CD4-positive, alpha-beta T cell treated with Interleukin-15 for 4 hours (primary cell): ENCODE measurements around the gene MMP23B.

Experiments
- DNase-seq: peaks from one replicate; pipeline ENCODE4 v3.0.0-alpha.2; 2020; ENCODE audit warnings: low spot score

Gene MMP23B

DNA sequence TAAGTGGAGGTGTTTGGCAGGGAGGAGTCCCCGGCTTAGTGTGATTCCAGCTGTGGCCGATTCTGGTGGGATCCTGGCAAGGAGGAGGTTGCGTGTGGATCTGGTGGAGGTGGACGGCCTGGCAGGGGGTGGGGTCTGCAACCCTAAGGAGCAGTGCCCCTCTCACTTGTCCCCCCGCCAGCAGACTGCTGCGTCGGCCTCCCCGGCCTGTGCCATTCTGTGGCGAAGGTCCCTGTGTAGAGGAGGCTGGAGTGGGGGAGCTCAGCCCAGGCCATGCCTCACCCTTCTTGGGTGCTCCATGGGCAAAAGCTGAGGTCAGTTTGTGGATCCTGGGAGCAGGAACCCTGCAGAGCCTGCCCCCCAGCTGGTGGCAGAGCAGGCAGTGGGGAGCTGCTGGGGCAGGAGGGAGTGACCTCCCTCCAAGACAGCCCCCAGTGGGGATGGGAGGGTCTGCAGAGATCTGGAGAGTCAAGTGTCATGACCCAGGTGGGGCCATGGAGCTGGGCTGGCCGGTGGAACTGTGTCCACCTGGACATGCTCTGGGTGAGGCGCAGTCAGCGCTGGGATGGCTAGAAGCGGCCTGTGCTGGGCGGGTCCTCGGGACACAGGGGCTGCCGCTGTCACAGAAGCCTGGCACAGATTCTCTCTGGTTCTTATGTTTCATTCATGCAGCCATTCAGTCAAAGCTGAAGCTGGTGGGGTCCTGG, 11.4 kb upstream of the MMP23B start:
- DNase-seq: no peak

DNA sequence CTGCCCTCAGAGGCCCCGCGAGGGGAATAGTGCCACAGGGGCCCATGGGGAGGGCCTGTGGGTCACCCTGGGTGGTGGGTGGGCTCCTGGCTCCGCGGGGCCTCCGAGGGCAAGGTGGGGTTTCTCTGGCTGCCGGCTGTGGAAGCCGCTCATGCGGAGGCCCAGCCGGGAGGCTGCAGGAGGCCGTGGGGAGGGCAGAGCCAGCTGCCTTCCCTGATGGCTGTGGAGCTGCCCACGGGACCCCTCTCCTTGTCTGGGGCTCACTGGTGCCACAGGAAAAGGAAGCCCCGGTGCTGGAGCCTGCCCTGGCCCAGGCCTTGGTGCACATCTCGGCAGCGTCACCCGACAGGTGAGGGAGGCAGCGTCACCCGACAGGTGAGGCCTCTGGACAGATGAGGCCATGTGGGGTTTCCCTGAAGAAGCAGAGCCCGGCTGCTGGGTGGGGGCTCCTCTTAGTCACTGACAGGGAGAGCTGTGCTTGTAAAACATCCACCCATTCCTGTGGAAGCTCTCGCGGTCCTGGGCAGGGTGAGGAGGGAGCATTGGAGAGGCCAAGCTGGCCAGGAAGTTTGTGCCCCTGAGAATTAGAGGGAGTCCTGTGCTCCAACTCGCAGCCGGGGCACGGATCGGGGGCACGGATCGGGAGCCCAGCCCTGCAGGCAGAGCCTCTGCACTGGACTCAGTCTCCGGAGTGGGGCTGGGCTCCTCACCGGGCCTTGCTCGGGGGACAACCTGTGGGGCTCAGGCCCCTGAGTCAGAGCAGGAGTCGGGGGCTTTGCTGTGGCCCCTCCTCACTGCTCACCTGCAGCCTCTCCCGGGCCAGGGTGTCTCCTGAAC, 10.6 kb upstream of the MMP23B start:
- DNase-seq: no peak

DNA sequence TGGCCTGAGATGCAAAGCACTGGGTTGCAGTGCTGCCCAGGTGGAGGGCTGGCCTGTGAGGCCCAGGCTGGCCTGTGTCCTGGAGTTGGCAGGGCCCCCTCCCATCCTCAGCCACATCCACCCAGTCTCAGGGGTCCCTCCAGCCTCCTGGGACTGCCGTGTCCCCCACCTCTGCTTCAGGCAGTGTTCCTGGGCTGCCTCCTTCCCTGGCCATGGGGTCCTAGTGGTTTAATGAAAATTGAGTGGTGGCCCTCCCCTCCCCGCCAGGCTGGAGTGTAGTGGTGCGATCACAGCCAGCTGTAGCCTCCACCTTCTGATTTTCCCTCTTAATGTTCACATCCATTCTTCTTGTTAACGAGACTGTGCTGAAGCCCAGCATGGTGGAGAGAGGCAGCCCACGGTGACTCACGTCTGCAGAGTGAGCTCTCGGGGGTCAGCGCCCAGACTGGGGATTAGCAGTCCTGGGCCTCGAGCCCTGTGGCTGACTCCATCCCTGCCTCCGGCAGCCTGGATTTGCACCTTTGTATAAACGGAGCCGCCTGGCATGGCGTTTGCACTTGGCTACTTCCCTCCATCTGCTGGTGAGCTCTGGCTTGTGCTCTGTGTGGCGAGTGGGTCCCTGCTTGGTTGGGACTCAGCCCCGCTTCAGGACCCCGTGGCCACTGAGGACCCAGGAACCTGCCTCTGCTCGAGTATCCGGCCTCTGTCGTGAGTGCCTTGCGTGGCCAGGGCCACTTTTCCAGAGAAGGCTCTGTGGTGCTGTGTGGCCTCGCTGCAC, 9.8 kb upstream of the MMP23B start:
- no peak for DNase-seq

DNA sequence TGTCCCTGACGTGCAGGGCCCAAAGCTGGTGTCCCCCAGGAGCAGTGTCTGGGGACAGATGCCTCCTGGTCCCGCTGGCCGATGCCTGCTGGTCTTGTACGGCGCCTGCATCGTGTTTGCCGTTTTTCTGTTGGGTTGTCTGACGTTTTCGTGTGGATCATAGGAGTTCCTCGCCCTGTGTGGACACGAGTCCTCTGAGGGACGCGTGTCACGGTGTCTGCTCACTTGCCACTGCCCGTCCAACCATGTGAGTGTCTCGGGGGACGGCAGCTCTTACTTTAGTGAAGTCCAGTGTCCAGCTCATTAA, 9.2 kb upstream of the MMP23B start:
- no peak for DNase-seq

- DNase-seq: no peak
Observed at GRCh38 chr1:1623181-1623630, 8.8 kb upstream of the MMP23B start.

DNA sequence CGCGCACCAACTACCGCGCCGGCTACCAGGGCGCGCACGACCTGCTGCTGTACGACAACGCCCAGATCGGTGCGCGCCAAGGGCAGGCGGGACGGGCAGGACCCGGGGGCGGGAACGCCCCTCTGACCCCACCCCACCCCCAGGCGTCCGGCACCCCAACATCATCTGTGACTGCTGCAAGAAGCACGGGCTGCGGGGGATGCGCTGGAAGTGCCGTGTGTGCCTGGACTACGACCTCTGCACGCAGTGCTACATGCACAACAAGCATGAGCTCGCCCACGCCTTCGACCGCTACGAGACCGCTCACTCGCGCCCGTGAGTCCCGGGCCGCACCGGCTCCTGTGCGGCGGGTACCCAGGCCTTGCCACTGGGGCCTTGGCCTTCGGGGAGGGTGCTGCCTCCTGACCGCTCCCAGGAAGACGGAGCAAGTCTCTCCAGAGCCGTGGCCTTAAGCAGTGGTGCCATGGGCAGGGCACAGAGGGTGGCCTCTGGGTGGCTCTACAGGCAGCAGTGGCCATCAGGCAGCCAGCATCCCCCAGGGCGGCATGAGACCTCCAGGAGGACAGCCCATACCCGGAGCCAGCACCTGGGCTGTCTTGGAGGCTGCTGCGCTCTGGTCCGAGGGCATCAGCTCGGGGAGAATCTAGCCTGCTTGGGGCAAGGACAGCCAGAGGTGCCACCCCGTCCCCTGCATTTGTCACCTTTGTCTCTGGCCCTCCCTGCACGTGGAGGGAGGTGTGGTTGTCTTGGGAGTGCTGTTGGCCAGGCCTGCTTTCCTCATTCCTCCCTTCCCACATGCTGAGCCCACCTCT, 8.1 kb upstream of the MMP23B start:
- no peak for DNase-seq

- no peak for DNase-seq
Observed at GRCh38 chr1:1624443-1625403, 7.2 kb upstream of the MMP23B start.

- no peak for DNase-seq
Observed at GRCh38 chr1:1625404-1625775, 6.6 kb upstream of the MMP23B start.

DNA sequence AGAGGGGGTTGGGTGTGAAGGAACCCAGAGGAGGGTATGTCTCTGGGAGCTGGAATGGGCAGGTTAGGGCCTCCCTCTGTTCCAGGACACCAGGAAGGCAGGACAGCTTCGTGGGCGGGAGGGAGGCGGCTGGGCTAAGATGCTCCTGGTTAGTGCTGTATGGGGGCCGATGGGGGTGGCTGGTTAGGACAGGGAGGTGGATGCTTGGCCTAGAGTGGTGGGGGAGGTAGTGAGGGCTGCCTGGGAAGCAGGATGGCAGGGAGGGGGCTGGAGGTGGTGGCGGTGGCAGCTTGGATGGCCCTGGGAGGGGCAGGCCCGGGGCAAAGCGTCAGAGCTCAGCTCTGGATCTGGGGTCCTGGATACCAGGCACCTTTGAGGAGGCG, 6.2 kb upstream of the MMP23B start:
- no peak for DNase-seq

GRCh38 chr1:1626207-1627141, 5.5 kb upstream of the MMP23B start:
- DNase-seq: no peak

GRCh38 chr1:1627261-1627828, 4.6 kb upstream of the MMP23B start:
- no peak for DNase-seq

DNA sequence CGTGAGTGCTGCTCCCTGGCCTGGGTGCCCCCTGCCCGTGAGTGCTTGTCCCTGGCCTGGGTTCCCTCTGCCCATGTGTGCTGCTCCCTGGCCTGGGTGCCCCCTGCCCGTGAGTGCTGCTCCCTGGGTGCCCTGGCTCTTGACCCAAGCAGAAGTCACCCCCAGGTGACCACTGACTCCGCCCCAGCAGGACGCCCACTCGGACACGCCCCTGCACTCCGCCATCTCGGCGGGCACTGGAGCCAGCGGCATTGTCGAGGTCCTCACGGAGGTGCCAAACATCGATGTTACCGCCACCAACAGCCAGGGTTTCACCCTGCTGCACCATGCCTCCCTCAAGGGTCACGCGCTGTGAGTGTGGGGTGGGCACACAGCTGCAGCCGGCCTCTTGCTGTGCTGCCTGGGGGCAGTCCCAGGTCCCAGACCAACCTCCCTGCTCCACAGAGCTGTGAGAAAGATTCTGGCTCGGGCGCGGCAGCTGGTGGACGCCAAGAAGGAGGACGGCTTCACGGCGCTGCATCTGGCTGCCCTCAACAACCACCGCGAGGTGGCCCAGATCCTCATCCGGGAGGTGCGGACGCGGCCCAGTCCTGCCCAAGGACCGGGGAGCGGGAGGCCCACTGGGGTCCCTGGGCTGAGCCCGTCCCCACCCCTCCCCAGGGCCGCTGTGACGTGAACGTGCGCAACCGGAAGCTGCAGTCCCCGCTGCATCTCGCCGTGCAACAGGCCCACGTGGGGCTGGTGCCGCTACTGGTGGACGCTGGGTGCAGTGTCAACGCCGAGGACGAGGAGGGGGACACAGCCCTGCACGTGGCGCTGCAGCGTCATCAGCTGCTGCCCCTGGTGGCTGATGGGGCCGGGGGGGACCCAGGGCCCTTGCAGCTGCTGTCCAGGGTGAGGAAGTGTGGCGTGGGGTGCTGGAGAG, 3.9 kb upstream of the MMP23B start:
- DNase-seq: no peak

DNA sequence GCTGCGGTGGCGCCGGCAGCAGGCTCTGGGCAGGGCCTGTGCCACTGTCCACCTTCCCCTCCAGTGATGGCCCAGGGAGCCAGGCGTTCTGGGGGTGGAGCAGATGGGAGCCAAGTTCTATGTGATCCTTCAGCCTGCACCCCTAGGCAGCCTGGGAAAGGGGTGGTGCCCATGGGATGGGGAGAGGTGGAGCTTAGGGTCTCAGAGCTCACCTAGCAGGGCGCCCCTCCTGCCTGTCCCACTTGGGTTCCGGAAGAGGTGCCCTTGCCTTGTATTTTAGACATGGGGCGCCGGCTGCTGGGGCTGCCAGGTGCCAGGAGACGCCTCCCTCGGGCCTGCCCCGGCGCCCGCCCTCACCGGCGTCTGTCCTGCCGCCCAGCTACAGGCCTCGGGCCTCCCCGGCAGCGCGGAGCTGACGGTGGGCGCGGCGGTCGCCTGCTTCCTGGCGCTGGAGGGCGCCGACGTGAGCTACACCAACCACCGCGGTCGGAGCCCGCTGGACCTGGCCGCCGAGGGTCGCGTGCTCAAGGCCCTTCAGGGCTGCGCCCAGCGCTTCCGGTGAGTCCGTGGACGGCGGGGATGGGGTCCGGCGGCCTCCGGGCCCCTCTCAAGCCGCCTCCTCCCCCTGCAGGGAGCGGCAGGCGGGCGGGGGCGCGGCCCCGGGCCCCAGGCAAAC, 3.1 kb upstream of the MMP23B start:
- DNase-seq: peak; percentile 34

- DNase-seq: peak; percentile 90
Observed at GRCh38 chr1:1629430-1630190, 2.4 kb upstream of the MMP23B start.

DNA sequence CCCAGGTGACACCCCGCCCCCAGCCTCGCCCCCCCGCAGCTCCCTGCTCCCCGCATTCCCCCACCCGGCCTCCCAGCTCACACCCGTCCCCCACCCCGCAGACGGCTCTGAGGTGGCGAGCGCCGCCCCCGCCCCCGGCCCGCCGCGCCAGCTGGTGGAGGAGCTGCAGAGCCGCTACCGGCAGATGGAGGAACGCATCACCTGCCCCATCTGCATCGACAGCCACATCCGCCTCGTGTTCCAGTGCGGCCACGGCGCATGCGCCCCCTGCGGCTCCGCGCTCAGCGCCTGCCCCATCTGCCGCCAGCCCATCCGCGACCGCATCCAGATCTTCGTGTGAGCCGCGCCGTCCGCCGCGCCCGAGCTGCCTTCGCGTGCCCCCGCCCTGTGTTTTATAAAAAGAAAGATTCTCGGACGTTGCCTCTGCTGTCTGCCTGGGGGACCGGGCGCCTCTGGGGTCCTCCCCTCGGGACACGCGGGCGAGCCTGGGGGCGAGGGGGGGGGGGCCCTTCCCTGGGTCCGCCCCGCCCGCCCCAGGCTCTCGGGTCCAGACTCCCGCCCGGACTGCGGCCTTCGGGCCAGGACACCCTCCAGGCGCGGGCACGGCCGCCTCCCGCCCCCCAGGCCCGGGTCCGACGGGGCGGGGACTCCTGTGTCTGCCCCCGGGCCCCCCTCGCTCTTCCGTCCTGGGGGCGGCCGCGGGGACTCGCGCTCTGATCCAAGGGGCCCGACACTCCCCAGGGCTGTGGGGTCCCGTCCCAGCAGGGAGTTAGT, 1.6 kb upstream of the MMP23B start:
- peak; percentile 96 for DNase-seq
